NCI-H2029 treated with DMSO at 0.1 percent for 48 hours (cell line): ENCODE results near the gene RAE1.

Experiments
- DNase-seq: peaks from one replicate; lab custom pipeline; 2025; lab: John Stamatoyannopoulos, UW

Gene RAE1

GRCh38 chr20:57351042-57351783 lies at the start of gene RAE1:
RAE1 (plus strand) TSS chr20:57351255; CDS start chr20:57354039, 2,784 bp downstream.
- DNase-seq, result peak; percentile 69

GRCh38 chr20:57306747-57307146 lies 44.3 kb upstream of the RAE1 start:
- no peak for DNase-seq

- DNase-seq, result no peak
Measured at GRCh38 chr20:57308451-57309271, 42.4 kb upstream of the RAE1 start.

GRCh38 chr20:57309544-57310115 lies 41.4 kb upstream of the RAE1 start:
- no peak for DNase-seq

- DNase-seq, result no peak
Measured at GRCh38 chr20:57310821-57311514, 40.1 kb upstream of the RAE1 start.

GRCh38 chr20:57312138-57312537 lies 38.9 kb upstream of the RAE1 start:
- no peak for DNase-seq

GRCh38 chr20:57313230-57313629 lies 37.8 kb upstream of the RAE1 start:
- no peak for DNase-seq

GRCh38 chr20:57313951-57314350 lies 37.1 kb upstream of the RAE1 start:
- no peak for DNase-seq

GRCh38 chr20:57315083-57315975 lies 35.7 kb upstream of the RAE1 start:
- no peak for DNase-seq

- no peak for DNase-seq
Measured at GRCh38 chr20:57315976-57316480, 35.0 kb upstream of the RAE1 start.

- DNase-seq, result no peak
Measured at GRCh38 chr20:57316795-57317201, 34.3 kb upstream of the RAE1 start.

GRCh38 chr20:57317316-57317788 lies 33.7 kb upstream of the RAE1 start:
- no peak for DNase-seq

- no peak for DNase-seq
Measured at GRCh38 chr20:57317789-57318371, 33.2 kb upstream of the RAE1 start.

GRCh38 chr20:57319584-57319983 lies 31.5 kb upstream of the RAE1 start:
- DNase-seq, result no peak

- DNase-seq, result no peak
Measured at GRCh38 chr20:57320358-57320757, 30.7 kb upstream of the RAE1 start.

- DNase-seq, result no peak
Measured at GRCh38 chr20:57321142-57321541, 29.9 kb upstream of the RAE1 start.

GRCh38 chr20:57322476-57322875 lies 28.6 kb upstream of the RAE1 start:
- DNase-seq, result no peak

GRCh38 chr20:57323034-57323433 lies 28.0 kb upstream of the RAE1 start:
- DNase-seq, result no peak

GRCh38 chr20:57325632-57326356 lies 25.3 kb upstream of the RAE1 start:
- no peak for DNase-seq
